ENCODE results near the gene CST7. TPM values are rescaled to one million over a fixed set of nuclear protein-coding genes. Genes with fewer than 3 reads are reported as not detected.
A peak's percentile ranks its signal among the peaks of the same experiment; 100 is the strongest.

The CST7 gene
- not detected for total RNA-seq
- polyA plus RNA-seq (2013, experiment 1 of 2): not detected
- not detected for polyA plus RNA-seq (2013, experiment 2 of 2)
- long read RNA-seq, experiment 1: 0 reads
- long read RNA-seq, experiment 2: 0 reads
- long read RNA-seq, experiment 3: 0 reads
- long read RNA-seq, experiment 4: 0 reads

GRCh38 chr20:24948939-24949679 is at the start of gene CST7:
Gene CST7, plus strand, starts transcription at chr20:24949269. Its CDS starts 237 bp downstream, at chr20:24949506.
- Histone ChIP-seq H3K27me3 (ENCODE audit: control insufficient read depth, insufficient read depth, low read length, poor library complexity, severe bottlenecking) (no peaks in the 10 kb centered on the region), H3K36me3 (ENCODE audit: control insufficient read depth, insufficient read depth, low read length) (no peaks in the 10 kb centered on the region), H3K4me3 (ENCODE audit: low read length) (no peak within 1 kb of the TSS), H3K27ac (ENCODE audit: low read depth, low read length) (no peak within 1 kb of the TSS), H3K4me1 (ENCODE audit: control insufficient read depth, insufficient read depth, low read length) (no peaks in the 10 kb centered on the region), H3K9ac (ENCODE audit: extremely low read depth, low read length, poor library complexity, severe bottlenecking) (no peak within 1 kb of the TSS), H3K9me3 (ENCODE audit: control insufficient read depth, low read length) (no peaks in the 10 kb centered on the region)
- H3K4me3 Mint-ChIP-seq: no peak within 1 kb of the TSS
- no peaks in the 10 kb centered on the region for H3K4me1 Mint-ChIP-seq
- H3K27ac Mint-ChIP-seq: no peak within 1 kb of the TSS
- no peak for TF ChIP-seq CTCF (conservative IDR thresholded peaks at IDR 0.05)
- H3K9me3 Mint-ChIP-seq: peaks cover 22% of the 10 kb centered on the region
- no peaks in the 10 kb centered on the region for H3K36me3 Mint-ChIP-seq (ENCODE audit: low read depth)
- 86 to 88% methylated on average over 11 to 20 of the region's 20 CpGs for WGBS, 2 experiments (ENCODE audit: insufficient coverage in 1 of 2, insufficient read length in 1 of 2)
- H3K27me3 Mint-ChIP-seq (ENCODE audit: insufficient read depth): peaks cover 25% of the 10 kb centered on the region
- peak; percentile 22 for DNase-seq

- no peak for DNase-seq
- H3K36me3 Mint-ChIP-seq (ENCODE audit: low read depth): no peaks in the 10 kb centered on the region
- Histone ChIP-seq H3K9me3 (ENCODE audit: control insufficient read depth, low read length) (peaks cover 12% of the 10 kb centered on the region), H3K9ac (ENCODE audit: extremely low read depth, low read length, poor library complexity, severe bottlenecking) (no peak overlapping the region), H3K4me3 (ENCODE audit: low read length) (no peak overlapping the region), H3K4me1 (ENCODE audit: control insufficient read depth, insufficient read depth, low read length) (no peaks in the 10 kb centered on the region), H3K27me3 (ENCODE audit: control insufficient read depth, insufficient read depth, low read length, poor library complexity, severe bottlenecking) (no peaks in the 10 kb centered on the region), H3K36me3 (ENCODE audit: control insufficient read depth, insufficient read depth, low read length) (no peaks in the 10 kb centered on the region), H3K27ac (ENCODE audit: low read depth, low read length) (no peak overlapping the region)
- H3K27me3 Mint-ChIP-seq (ENCODE audit: insufficient read depth): no peaks in the 10 kb centered on the region
- TF ChIP-seq CTCF (conservative IDR thresholded peaks at IDR 0.05): no peak
- H3K4me3 Mint-ChIP-seq: no peak overlapping the region
- H3K4me1 Mint-ChIP-seq: peaks cover 6% of the 10 kb centered on the region
- peaks cover 35% of the 10 kb centered on the region for H3K9me3 Mint-ChIP-seq
- WGBS, 2 experiments (ENCODE audit: insufficient coverage in 1 of 2, insufficient read length in 1 of 2): 0% methylated on average over 1 of the region's 1 CpG
- no peak overlapping the region for H3K27ac Mint-ChIP-seq
These were observed 42.3 kb upstream of the CST7 start for GRCh38 chr20:24906806-24907205.

- H3K9me3 ChIP-seq (ENCODE audit: control insufficient read depth, low read length): peaks cover 12% of the 10 kb centered on the region
- H3K9ac ChIP-seq (ENCODE audit: extremely low read depth, low read length, poor library complexity, severe bottlenecking): no peak overlapping the region
- Mint-ChIP-seq H3K36me3 (ENCODE audit: low read depth) (no peaks in the 10 kb centered on the region), H3K27ac (no peak overlapping the region), H3K9me3 (peaks cover 30% of the 10 kb centered on the region), H3K27me3 (ENCODE audit: insufficient read depth) (no peaks in the 10 kb centered on the region), H3K4me1 (peaks cover 6% of the 10 kb centered on the region), H3K4me3 (no peak overlapping the region)
- no peak overlapping the region for H3K4me3 ChIP-seq (ENCODE audit: low read length)
- no peak overlapping the region for H3K27ac ChIP-seq (ENCODE audit: low read depth, low read length)
- DNase-seq: no peak
- H3K4me1 ChIP-seq (ENCODE audit: control insufficient read depth, insufficient read depth, low read length): no peaks in the 10 kb centered on the region
- no peaks in the 10 kb centered on the region for H3K27me3 ChIP-seq (ENCODE audit: control insufficient read depth, insufficient read depth, low read length, poor library complexity, severe bottlenecking)
- no peak for TF ChIP-seq CTCF (conservative IDR thresholded peaks at IDR 0.05)
- whole genome bisulfite sequencing, 2 experiments (ENCODE audit: insufficient coverage in 1 of 2, insufficient read length in 1 of 2): 88 to 100% methylated on average over 1 of the region's 1 CpG
- no peaks in the 10 kb centered on the region for H3K36me3 ChIP-seq (ENCODE audit: control insufficient read depth, insufficient read depth, low read length)
These were observed 40.4 kb upstream of the CST7 start for GRCh38 chr20:24908642-24909041.
